Activated CD8-positive, alpha-beta memory T cell treated with anti-CD3 and anti-CD28 coated beads for 24 hours (primary cell): ENCODE data around the gene ITSN1.
"Not testable (repeated sequence)": the region's sequence is repeated elsewhere in the genome, so short reads cannot be mapped to it uniquely, and the experiment has no call there.

ENCODE experiments used
- DNase-seq: peaks from one replicate; pipeline ENCODE4 v3.0.0-alpha.2; 2020

The ITSN1 gene

GRCh38 chr21:33684068-33684467 is 41.8 kb downstream of the ITSN1 start:
- no peak for DNase-seq

GRCh38 chr21:33684923-33685560 is 42.7 kb downstream of the ITSN1 start:
- no peak for DNase-seq

- no peak for DNase-seq
Observed at GRCh38 chr21:33685613-33686197, 43.4 kb downstream of the ITSN1 start.

GRCh38 chr21:33686386-33686785 is 44.1 kb downstream of the ITSN1 start:
- DNase-seq = no peak

GRCh38 chr21:33687634-33688033 is 45.3 kb downstream of the ITSN1 start:
- no peak for DNase-seq

- DNase-seq = no peak
Observed at GRCh38 chr21:33688353-33688752, 46.1 kb downstream of the ITSN1 start.

GRCh38 chr21:33690874-33691273 is 48.6 kb downstream of the ITSN1 start:
- no peak for DNase-seq

- no peak for DNase-seq
Observed at GRCh38 chr21:33691945-33692603, 49.8 kb downstream of the ITSN1 start.

GRCh38 chr21:33695813-33696212 is 53.5 kb downstream of the ITSN1 start:
- DNase-seq = no peak

- no peak for DNase-seq
Observed at GRCh38 chr21:33696465-33696864, 54.2 kb downstream of the ITSN1 start.

GRCh38 chr21:33698087-33698860 is 56.0 kb downstream of the ITSN1 start:
- no peak for DNase-seq

GRCh38 chr21:33699277-33699676 is 57.0 kb downstream of the ITSN1 start:
- DNase-seq = no peak

- no peak for DNase-seq
Observed at GRCh38 chr21:33700491-33700890, 58.2 kb downstream of the ITSN1 start.

- no peak for DNase-seq
Observed at GRCh38 chr21:33703750-33704606, 61.7 kb downstream of the ITSN1 start.

GRCh38 chr21:33707846-33708245 is 65.5 kb downstream of the ITSN1 start:
- no peak for DNase-seq

GRCh38 chr21:33708874-33709273 is 66.6 kb downstream of the ITSN1 start:
- no peak for DNase-seq

GRCh38 chr21:33712022-33712803 is 69.9 kb downstream of the ITSN1 start:
- no peak for DNase-seq

- no peak for DNase-seq
Observed at GRCh38 chr21:33721081-33721480, 78.8 kb downstream of the ITSN1 start.

- not testable (repeated sequence) for DNase-seq
Observed at GRCh38 chr21:33729139-33729538, 86.8 kb downstream of the ITSN1 start.

GRCh38 chr21:33729641-33730040 is 87.3 kb downstream of the ITSN1 start:
- DNase-seq = no peak

GRCh38 chr21:33731447-33731846 is 89.1 kb downstream of the ITSN1 start:
- no peak for DNase-seq

GRCh38 chr21:33732038-33732437 is 89.7 kb downstream of the ITSN1 start:
- DNase-seq = no peak
